ENCODE results near the gene GALNT17. TPM values are rescaled to one million over a fixed set of nuclear protein-coding genes. Genes with fewer than 3 reads are reported as not detected.

Gene GALNT17
- total and polyA plus RNA-seq, 12 donors: 15.1 to 87.0 (median 55.4) TPM

DNA sequence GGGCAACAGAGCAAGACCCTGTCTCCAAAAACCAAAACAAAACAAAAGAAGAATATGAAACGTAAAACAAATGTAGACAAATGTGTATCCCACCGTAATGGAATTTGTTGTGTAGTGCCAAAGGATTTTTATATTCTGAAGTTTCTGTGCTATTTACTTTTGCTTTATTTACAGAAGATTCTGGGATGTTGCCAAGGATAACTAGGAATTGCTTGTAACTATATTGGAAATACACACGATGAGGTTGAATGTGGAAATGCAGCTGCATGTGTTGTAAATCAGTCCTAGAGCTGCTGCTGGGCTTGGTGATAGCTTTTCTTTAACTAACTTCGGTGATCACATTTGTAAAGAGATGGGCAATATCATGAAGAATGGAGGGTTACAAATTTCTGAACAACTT, 39.5 kb downstream of the GALNT17 start:
- Histone ChIP-seq H3K4me1 (peaks cover 0 to 9% (median 0%) of the 10 kb centered on the region in 9 donors), H3K36me3 (no peaks in the 10 kb centered on the region), H3K27me3 (no peaks in the 10 kb centered on the region), H3K9me3 (peaks cover 0 to 3% (median 0%) of the 10 kb centered on the region in 11 donors), H3K4me3 (no peak overlapping the region), H3K27ac (no peak overlapping the region)
- DNase-seq: no peak
- intact Hi-C loops (cut with DNase I): no loop called here
- WGBS, 2 donors: 82 to 86% methylated on average over 4 of the region's 4 CpGs
- ATAC-seq: no peak
- TF ChIP-seq, protein P1, sequence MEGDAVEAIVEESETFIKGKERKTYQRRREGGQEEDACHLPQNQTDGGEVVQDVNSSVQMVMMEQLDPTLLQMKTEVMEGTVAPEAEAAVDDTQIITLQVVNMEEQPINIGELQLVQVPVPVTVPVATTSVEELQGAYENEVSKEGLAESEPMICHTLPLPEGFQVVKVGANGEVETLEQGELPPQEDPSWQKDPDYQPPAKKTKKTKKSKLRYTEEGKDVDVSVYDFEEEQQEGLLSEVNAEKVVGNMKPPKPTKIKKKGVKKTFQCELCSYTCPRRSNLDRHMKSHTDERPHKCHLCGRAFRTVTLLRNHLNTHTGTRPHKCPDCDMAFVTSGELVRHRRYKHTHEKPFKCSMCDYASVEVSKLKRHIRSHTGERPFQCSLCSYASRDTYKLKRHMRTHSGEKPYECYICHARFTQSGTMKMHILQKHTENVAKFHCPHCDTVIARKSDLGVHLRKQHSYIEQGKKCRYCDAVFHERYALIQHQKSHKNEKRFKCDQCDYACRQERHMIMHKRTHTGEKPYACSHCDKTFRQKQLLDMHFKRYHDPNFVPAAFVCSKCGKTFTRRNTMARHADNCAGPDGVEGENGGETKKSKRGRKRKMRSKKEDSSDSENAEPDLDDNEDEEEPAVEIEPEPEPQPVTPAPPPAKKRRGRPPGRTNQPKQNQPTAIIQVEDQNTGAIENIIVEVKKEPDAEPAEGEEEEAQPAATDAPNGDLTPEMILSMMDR (IDR thresholded peaks at IDR 0.05): no peak

DNA sequence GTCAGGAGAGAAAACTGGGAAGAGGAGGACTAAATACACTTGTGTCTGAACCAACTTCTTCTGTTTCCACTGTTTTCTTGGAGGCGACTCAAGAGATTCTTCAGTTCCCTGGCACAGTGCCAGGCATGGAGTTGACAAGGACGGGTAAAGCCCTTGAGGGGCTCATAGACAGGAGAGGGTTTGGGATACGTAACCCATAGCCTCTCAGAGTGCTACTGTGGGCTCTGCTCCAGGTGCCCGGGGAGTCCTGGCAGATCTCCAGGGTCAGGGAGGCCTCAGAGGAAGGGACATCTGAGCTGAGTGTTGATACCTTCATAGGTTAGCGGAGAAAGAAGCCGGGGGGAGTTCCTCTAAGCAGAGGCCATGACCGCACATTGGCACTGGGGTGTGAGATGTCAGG, 42.0 kb downstream of the GALNT17 start:
- no peak overlapping the region for H3K4me3 ChIP-seq
- H3K4me1 ChIP-seq: peaks cover 0 to 9% (median 0%) of the 10 kb centered on the region in 9 donors
- no peak overlapping the region for H3K27ac ChIP-seq
- TF ChIP-seq, protein P1 (IDR thresholded peaks at IDR 0.05): no peak
- H3K9me3 ChIP-seq: peaks cover 0 to 13% (median 4%) of the 10 kb centered on the region in 11 donors
- peak in 6 of 8 donors; percentile 29 to 84 (median 51) for ATAC-seq
- peak; percentile 7 to 35 for DNase-seq
- H3K36me3 ChIP-seq: no peaks in the 10 kb centered on the region
- H3K27me3 ChIP-seq: no peaks in the 10 kb centered on the region
- WGBS, 2 donors: 38 to 53% methylated on average over 7 of the region's 7 CpGs
- intact Hi-C loops (cut with DNase I): no loop called here

DNA sequence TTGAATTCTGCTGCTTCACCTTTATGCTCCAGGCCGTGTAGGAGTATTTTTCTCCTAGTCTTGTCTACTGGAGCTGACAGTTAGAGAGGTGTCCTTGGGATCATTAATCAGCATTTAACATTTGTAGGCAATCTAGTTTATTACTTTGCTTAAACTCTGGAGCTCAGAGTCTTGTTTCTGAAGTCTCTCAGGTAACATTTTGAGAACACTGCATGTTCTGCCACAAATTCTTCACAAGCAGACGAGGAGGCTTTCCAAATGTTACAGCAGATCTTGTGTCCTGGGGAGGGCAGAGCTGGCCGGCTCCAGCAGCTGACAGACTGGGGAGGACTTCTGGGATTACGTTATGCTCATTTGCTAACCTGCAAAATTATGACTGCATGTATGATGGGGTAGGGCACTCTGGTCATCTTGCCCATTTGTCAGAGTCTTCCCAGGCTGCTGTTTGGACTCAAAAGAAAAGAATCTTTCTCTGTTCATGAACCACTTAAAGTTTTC, 50.5 kb downstream of the GALNT17 start:
- Histone ChIP-seq H3K9me3 (peaks cover 0 to 20% (median 5%) of the 10 kb centered on the region in 11 donors), H3K27ac (no peak overlapping the region), H3K27me3 (no peaks in the 10 kb centered on the region), H3K4me1 (peaks cover 0 to 6% (median 0%) of the 10 kb centered on the region in 9 donors), H3K4me3 (no peak overlapping the region), H3K36me3 (no peaks in the 10 kb centered on the region)
- 43 to 74% methylated on average over 4 of the region's 4 CpGs for WGBS, 2 donors
- intact Hi-C loops (cut with DNase I): no loop called here
- DNase-seq (no peak), ATAC-seq (peak in 2 of 8 donors; percentile 39 to 49)
- TF ChIP-seq, protein P1 (IDR thresholded peaks at IDR 0.05): no peak

DNA sequence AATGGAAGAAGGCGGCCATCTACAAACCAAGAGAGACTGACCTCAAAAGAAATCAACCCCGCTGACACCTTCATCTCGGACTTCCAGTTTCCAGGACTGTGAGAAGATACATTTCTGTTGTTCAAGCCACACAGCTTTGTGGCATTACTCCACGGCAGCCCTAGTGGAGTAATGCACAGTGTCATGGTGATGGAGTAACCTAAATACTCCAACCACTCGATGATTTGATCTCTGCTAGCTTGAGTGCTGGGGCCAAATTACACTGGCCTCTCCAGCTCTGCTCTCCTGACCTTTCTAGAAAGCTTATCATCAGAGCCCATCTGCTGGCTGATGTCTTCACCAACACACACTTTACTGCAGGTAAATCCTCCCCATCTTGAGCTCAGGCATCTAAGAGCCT, 52.2 kb downstream of the GALNT17 start:
- H3K36me3 ChIP-seq: no peaks in the 10 kb centered on the region
- WGBS, 2 donors: 89 to 90% methylated on average over 5 of the region's 5 CpGs
- H3K9me3 ChIP-seq: peaks cover 0 to 14% (median 0%) of the 10 kb centered on the region in 11 donors
- ATAC-seq (no peak), DNase-seq (no peak)
- TF ChIP-seq, protein P1 (IDR thresholded peaks at IDR 0.05): no peak
- intact Hi-C loops (cut with DNase I): no loop called here
- H3K4me3 ChIP-seq: no peak overlapping the region
- H3K27me3 ChIP-seq: no peaks in the 10 kb centered on the region
- no peak overlapping the region for H3K27ac ChIP-seq
- H3K4me1 ChIP-seq: peaks cover 0 to 6% (median 0%) of the 10 kb centered on the region in 9 donors
